Ascending aorta (tissue), 2 donors: ENCODE results near the gene LEF1. TPM values are rescaled to one million over a fixed set of nuclear protein-coding genes. Genes with fewer than 3 reads are reported as not detected.

Experiments used
- DNase-seq, 2 donors: peaks; one replicate each; pipeline ENCODE4 v3.0.0-alpha.2; 2019; ENCODE audit warnings: low spot score in 2 of 2
- H3K27ac ChIP-seq, 2 donors: fragments of 200-600 bp; sonication (generic); one replicate each; pipeline ENCODE4 v1.5.1; 2016 to 2017; ENCODE audit warnings: mild to moderate bottlenecking in 1 of 2
- H3K27me3 ChIP-seq: fragments of 200-600 bp; sonication (generic); one replicate; pipeline ENCODE4 v1.5.1; 2017
- H3K36me3 ChIP-seq, 2 donors: fragments of 200-600 bp; sonication (generic); one replicate each; pipeline ENCODE4 v1.5.1; 2016
- H3K4me1 ChIP-seq, 2 donors: fragments of 200-600 bp; sonication (generic); one replicate each; pipeline ENCODE4 v1.5.1; 2016 to 2017; ENCODE audit warnings: mild to moderate bottlenecking in 1 of 2
- H3K4me3 ChIP-seq, 2 donors: fragments of 200-600 bp; sonication (generic); one replicate each; pipeline ENCODE4 v1.5.1; 2016 to 2017; ENCODE audit warnings: mild to moderate bottlenecking in 1 of 2
- H3K9me3 ChIP-seq, 2 donors: fragments of 200-600 bp; sonication (generic); one replicate each; pipeline ENCODE4 v1.5.1; 2016
- CTCF ChIP-seq, 3 experiments: fragments of 200-600 bp in 2 of 3; fragments of 450-650 bp in 1 of 3; sonication (generic) in 2 of 3; IDR thresholded peaks; one replicate each; pipeline ENCODE4 v1.5.1; 2016 to 2019; ENCODE audit warnings: antibody characterized with exemption in 3 of 3, mild to moderate bottlenecking in 1 of 3, moderate library complexity in 1 of 3
- intact Hi-C: fragments of 100-400 bp; cut with DNase I; formaldehyde crosslinking; loops from one replicate; pipeline ENCODE4 v1.15.1; 2023
- total RNA-seq: library from RNA; depleted of rRNA; stranded (reverse); fragments of >200 nt; gene quantifications from one replicate; pipeline ENCODE4 v1.1.0, GENCODE V29; 2016

LEF1 gene
- total RNA-seq, 1 donor from 2014 or later, result not detected

- Histone ChIP-seq H3K4me1 (peaks cover 0 to 7% of the 10 kb centered on the region in 2 donors), H3K9me3 (no peaks in the 10 kb centered on the region), H3K27ac (no peak overlapping the region), H3K4me3 (no peak overlapping the region), H3K27me3 (no peaks in the 10 kb centered on the region), H3K36me3 (no peaks in the 10 kb centered on the region)
- no peak for DNase-seq
- TF ChIP-seq CTCF (IDR thresholded peaks at IDR 0.05), result no peak
- intact Hi-C loops, result no loop called here
Measured at GRCh38 chr4:108045687-108046024, 123.1 kb downstream of the LEF1 start.

GRCh38 chr4:108044951-108045686 is 123.6 kb downstream of the LEF1 start:
- Histone ChIP-seq H3K4me3 (no peak overlapping the region), H3K27ac (no peak overlapping the region), H3K36me3 (no peaks in the 10 kb centered on the region), H3K4me1 (peaks cover 0 to 7% of the 10 kb centered on the region in 2 donors), H3K27me3 (no peaks in the 10 kb centered on the region), H3K9me3 (no peaks in the 10 kb centered on the region)
- TF ChIP-seq CTCF (IDR thresholded peaks at IDR 0.05), result no peak
- intact Hi-C loops, result no loop called here
- DNase-seq, result no peak

GRCh38 chr4:108043526-108043925 is 125.2 kb downstream of the LEF1 start:
- no peak for DNase-seq
- H3K9me3 ChIP-seq, result no peaks in the 10 kb centered on the region
- no peak for TF ChIP-seq CTCF (IDR thresholded peaks at IDR 0.05)
- H3K4me3 ChIP-seq, result no peak overlapping the region
- intact Hi-C loops, result no loop called here
- H3K36me3 ChIP-seq, result no peaks in the 10 kb centered on the region
- no peak overlapping the region for H3K27ac ChIP-seq
- H3K4me1 ChIP-seq, result peaks cover 0 to 7% of the 10 kb centered on the region in 2 donors
- no peaks in the 10 kb centered on the region for H3K27me3 ChIP-seq

GRCh38 chr4:108042927-108043326 is 125.8 kb downstream of the LEF1 start:
- no peak for TF ChIP-seq CTCF (IDR thresholded peaks at IDR 0.05)
- Histone ChIP-seq H3K27me3 (no peaks in the 10 kb centered on the region), H3K27ac (no peak overlapping the region), H3K9me3 (no peaks in the 10 kb centered on the region), H3K36me3 (no peaks in the 10 kb centered on the region), H3K4me1 (peaks cover 0 to 7% of the 10 kb centered on the region in 2 donors), H3K4me3 (no peak overlapping the region)
- DNase-seq, result no peak
- intact Hi-C loops, result no loop called here

- peaks cover 28 to 38% of the 10 kb centered on the region in 2 donors for H3K36me3 ChIP-seq
- DNase-seq, result no peak
- no peaks in the 10 kb centered on the region for H3K4me1 ChIP-seq
- intact Hi-C loops, result no loop called here
- TF ChIP-seq CTCF (IDR thresholded peaks at IDR 0.05), result no peak
- no peak overlapping the region for H3K4me3 ChIP-seq
- H3K27ac ChIP-seq, result no peak overlapping the region
- no peaks in the 10 kb centered on the region for H3K9me3 ChIP-seq
- H3K27me3 ChIP-seq, result no peaks in the 10 kb centered on the region
Measured at GRCh38 chr4:108037884-108038283, 130.8 kb downstream of the LEF1 start.

GRCh38 chr4:108036213-108036612 is 132.5 kb downstream of the LEF1 start:
- no peak for DNase-seq
- Histone ChIP-seq H3K4me1 (no peaks in the 10 kb centered on the region), H3K9me3 (no peaks in the 10 kb centered on the region), H3K27ac (no peak overlapping the region), H3K27me3 (no peaks in the 10 kb centered on the region), H3K36me3 (peaks cover 35 to 52% of the 10 kb centered on the region in 2 donors), H3K4me3 (no peak overlapping the region)
- intact Hi-C loops, result no loop called here
- no peak for TF ChIP-seq CTCF (IDR thresholded peaks at IDR 0.05)
